SH-SY5Y (cell line): ENCODE data around the gene ACTR3C.

ENCODE experiments used
- GATA2 ChIP-seq: IDR thresholded peaks from 2 replicates; pipeline ENCODE4 v1.6.1; 2011; ENCODE audit warnings: mild to moderate bottlenecking, low read depth, low read length
- GATA3 ChIP-seq: IDR thresholded peaks from 2 replicates; pipeline ENCODE4 v1.6.1; 2011; ENCODE audit warnings: low read depth, mild to moderate bottlenecking, low read length, moderate library complexity

- TF ChIP-seq GATA3 (no peak), GATA2 (no peak)
Measured at GRCh38 chr7:150330211-150330885, 7.0 kb upstream of the ACTR3C start.
